HG03521 (cell line): ENCODE measurements around the gene GNAL.
"Not testable (repeated sequence)": the region's sequence is repeated elsewhere in the genome, so short reads cannot be mapped to it uniquely, and the experiment has no call there.

Experiments
- ATAC-seq: cut with Tn5 transposase; IDR thresholded peaks from one replicate; pipeline ENCODE4 v1.9.1; 2021; ENCODE audit warnings: mild to moderate bottlenecking, moderate library complexity; ENCODE audit not compliant: unreplicated experiment

GNAL gene

GRCh38 chr18:11668441-11669169 is 20.5 kb upstream of the GNAL start:
- no peak for ATAC-seq

GRCh38 chr18:11669271-11669947 is 19.7 kb upstream of the GNAL start:
- no peak for ATAC-seq

- no peak for ATAC-seq
These were observed 19.2 kb upstream of the GNAL start for GRCh38 chr18:11669948-11670275.

GRCh38 chr18:11671156-11671555 is 17.9 kb upstream of the GNAL start:
- ATAC-seq, result no peak

GRCh38 chr18:11672198-11672597 is 16.9 kb upstream of the GNAL start:
- no peak for ATAC-seq

GRCh38 chr18:11672846-11673454 is 16.1 kb upstream of the GNAL start:
- ATAC-seq, result no peak

- ATAC-seq, result no peak
These were observed 15.5 kb upstream of the GNAL start for GRCh38 chr18:11673560-11673959.

- ATAC-seq, result no peak
These were observed 14.9 kb upstream of the GNAL start for GRCh38 chr18:11674119-11674518.

- ATAC-seq, result no peak
These were observed 12.7 kb upstream of the GNAL start for GRCh38 chr18:11676386-11676785.

- no peak for ATAC-seq
These were observed 12.2 kb upstream of the GNAL start for GRCh38 chr18:11676867-11677266.

GRCh38 chr18:11678211-11678610 is 10.9 kb upstream of the GNAL start:
- ATAC-seq, result no peak

GRCh38 chr18:11689669-11690565 is 853 bp downstream of the GNAL start:
- ATAC-seq, result no peak

GRCh38 chr18:11690660-11691059 is 1.6 kb downstream of the GNAL start:
- ATAC-seq, result not testable (repeated sequence)

- no peak for ATAC-seq
These were observed 6.7 kb downstream of the GNAL start for GRCh38 chr18:11695736-11696135.

- ATAC-seq, result no peak
These were observed 7.4 kb downstream of the GNAL start for GRCh38 chr18:11696451-11696850.

- no peak for ATAC-seq
These were observed 11.8 kb downstream of the GNAL start for GRCh38 chr18:11700876-11701275.

GRCh38 chr18:11710578-11710977 is 21.5 kb downstream of the GNAL start:
- no peak for ATAC-seq

GRCh38 chr18:11713756-11714155 is 24.7 kb downstream of the GNAL start:
- ATAC-seq, result no peak

- ATAC-seq, result no peak
These were observed 25.3 kb downstream of the GNAL start for GRCh38 chr18:11714244-11714918.

- ATAC-seq, result not testable (repeated sequence)
These were observed 27.8 kb downstream of the GNAL start for GRCh38 chr18:11716767-11717315.
